ENCODE results near the gene WDR11. TPM values are rescaled to one million over a fixed set of nuclear protein-coding genes. Genes with fewer than 3 reads are reported as not detected.

WDR11 gene
- total RNA-seq, 1 experiment from 2014 or later, result 48.3 TPM

DNA sequence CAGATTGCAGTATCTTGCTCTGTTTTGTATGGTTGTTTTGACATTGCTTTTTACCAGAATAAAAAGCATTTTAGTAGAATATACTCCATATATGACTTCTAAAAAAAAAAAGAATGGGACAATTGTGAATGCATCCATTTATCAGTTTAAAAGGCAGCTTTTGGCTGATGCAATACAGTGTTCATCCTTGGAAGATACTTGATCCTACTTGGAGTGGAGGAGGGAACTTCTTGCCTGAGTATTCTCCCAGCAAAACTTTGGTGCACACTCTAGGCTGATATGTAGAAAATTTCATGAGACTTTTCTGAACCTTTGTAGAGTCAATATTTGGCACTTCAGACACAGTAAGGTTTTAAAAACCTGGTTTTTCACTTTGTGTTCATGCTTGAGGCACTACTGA lies 40.2 kb downstream of the WDR11 start:
- Histone ChIP-seq H3K79me2 (ENCODE audit: insufficient read depth, low read length) (no peaks in the 10 kb centered on the region), H3K9me3 (ENCODE audit: control insufficient read depth in 1 of 2, insufficient read depth in 1 of 2, low read depth in 1 of 2, low read length in 2 of 2) (no peaks in the 10 kb centered on the region), H3K4me2 (ENCODE audit: low read length) (no peak overlapping the region), H2AFZ (ENCODE audit: low read depth, low read length, poor library complexity, severe bottlenecking) (no peak overlapping the region), H3K27ac (ENCODE audit: low read depth, low read length) (no peak overlapping the region), H3K9ac (ENCODE audit: low read length) (no peak overlapping the region), H3K27me3 (ENCODE audit: insufficient read depth, low read length) (no peaks in the 10 kb centered on the region), H3K4me3 (replicated peaks in 1 of 2; ENCODE audit: low read depth in 1 of 2, low read length in 2 of 2) (no peak overlapping the region), H3K4me1 (ENCODE audit: control insufficient read depth in 1 of 2, insufficient read depth in 2 of 2, low read length in 2 of 2) (no peaks in the 10 kb centered on the region), H3K36me3 (ENCODE audit: control insufficient read depth in 1 of 2, insufficient read depth in 2 of 2, low read length in 2 of 2) (peaks cover 9 to 13% of the 10 kb centered on the region in 2 experiments), H3K9me2 (ENCODE audit: insufficient read depth) (no peaks in the 10 kb centered on the region), H4K20me1 (ENCODE audit: insufficient read depth) (no peaks in the 10 kb centered on the region)
- BruUV-seq (replicated peaks), result no TSS peak
- intact Hi-C loops (cut with micrococcal nuclease), result no loop called here
- ChIA-PET CTCF (no interaction called here), POLR2A (no interaction called here), RAD21 (ENCODE audit: low non-redundant PET in 1 of 2, low total read pairs in 2 of 2, uncharacterized antibody in 2 of 2, unreplicated experiment in 2 of 2) (no interaction called here)
- DNase-seq (ENCODE audit: low read depth, low spot score), result no peak
- ATAC-seq, result no peak
- no peak for TF ChIP-seq JUND (IDR thresholded peaks at IDR 0.05)
- TF ChIP-seq EGR1 (IDR thresholded peaks at IDR 0.05; ENCODE audit: low read depth), result no peak
- no peak for TF ChIP-seq POLR2AphosphoS5 (IDR thresholded peaks at IDR 0.05; ENCODE audit: low read depth, low read length)
- no peak for TF ChIP-seq SIN3A (IDR thresholded peaks at IDR 0.05; ENCODE audit: low read depth)
- TF ChIP-seq EZH2 (IDR thresholded peaks at IDR 0.05), result no peak
- TF ChIP-seq, protein P1, sequence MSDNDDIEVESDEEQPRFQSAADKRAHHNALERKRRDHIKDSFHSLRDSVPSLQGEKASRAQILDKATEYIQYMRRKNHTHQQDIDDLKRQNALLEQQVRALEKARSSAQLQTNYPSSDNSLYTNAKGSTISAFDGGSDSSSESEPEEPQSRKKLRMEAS (IDR thresholded peaks at IDR 0.05), result 0 out of 2 replicates have a peak, but pooled peaks have one; percentile 24
- peak; percentile 77 for TF ChIP-seq CEBPB (IDR thresholded peaks at IDR 0.05; ENCODE audit: low read depth)
- TF ChIP-seq POLR2A (IDR thresholded peaks at IDR 0.05; ENCODE audit: borderline replicate concordance, extremely low read depth, insufficient read depth, insufficient read length), result no peak
- TF ChIP-seq, protein P2, sequence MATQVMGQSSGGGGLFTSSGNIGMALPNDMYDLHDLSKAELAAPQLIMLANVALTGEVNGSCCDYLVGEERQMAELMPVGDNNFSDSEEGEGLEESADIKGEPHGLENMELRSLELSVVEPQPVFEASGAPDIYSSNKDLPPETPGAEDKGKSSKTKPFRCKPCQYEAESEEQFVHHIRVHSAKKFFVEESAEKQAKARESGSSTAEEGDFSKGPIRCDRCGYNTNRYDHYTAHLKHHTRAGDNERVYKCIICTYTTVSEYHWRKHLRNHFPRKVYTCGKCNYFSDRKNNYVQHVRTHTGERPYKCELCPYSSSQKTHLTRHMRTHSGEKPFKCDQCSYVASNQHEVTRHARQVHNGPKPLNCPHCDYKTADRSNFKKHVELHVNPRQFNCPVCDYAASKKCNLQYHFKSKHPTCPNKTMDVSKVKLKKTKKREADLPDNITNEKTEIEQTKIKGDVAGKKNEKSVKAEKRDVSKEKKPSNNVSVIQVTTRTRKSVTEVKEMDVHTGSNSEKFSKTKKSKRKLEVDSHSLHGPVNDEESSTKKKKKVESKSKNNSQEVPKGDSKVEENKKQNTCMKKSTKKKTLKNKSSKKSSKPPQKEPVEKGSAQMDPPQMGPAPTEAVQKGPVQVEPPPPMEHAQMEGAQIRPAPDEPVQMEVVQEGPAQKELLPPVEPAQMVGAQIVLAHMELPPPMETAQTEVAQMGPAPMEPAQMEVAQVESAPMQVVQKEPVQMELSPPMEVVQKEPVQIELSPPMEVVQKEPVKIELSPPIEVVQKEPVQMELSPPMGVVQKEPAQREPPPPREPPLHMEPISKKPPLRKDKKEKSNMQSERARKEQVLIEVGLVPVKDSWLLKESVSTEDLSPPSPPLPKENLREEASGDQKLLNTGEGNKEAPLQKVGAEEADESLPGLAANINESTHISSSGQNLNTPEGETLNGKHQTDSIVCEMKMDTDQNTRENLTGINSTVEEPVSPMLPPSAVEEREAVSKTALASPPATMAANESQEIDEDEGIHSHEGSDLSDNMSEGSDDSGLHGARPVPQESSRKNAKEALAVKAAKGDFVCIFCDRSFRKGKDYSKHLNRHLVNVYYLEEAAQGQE (IDR thresholded peaks at IDR 0.05; ENCODE audit: low read depth), result no peak
- TF ChIP-seq, protein P3, sequence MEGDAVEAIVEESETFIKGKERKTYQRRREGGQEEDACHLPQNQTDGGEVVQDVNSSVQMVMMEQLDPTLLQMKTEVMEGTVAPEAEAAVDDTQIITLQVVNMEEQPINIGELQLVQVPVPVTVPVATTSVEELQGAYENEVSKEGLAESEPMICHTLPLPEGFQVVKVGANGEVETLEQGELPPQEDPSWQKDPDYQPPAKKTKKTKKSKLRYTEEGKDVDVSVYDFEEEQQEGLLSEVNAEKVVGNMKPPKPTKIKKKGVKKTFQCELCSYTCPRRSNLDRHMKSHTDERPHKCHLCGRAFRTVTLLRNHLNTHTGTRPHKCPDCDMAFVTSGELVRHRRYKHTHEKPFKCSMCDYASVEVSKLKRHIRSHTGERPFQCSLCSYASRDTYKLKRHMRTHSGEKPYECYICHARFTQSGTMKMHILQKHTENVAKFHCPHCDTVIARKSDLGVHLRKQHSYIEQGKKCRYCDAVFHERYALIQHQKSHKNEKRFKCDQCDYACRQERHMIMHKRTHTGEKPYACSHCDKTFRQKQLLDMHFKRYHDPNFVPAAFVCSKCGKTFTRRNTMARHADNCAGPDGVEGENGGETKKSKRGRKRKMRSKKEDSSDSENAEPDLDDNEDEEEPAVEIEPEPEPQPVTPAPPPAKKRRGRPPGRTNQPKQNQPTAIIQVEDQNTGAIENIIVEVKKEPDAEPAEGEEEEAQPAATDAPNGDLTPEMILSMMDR (IDR thresholded peaks at IDR 0.05 in 2 of 3, conservative IDR thresholded peaks at IDR 0.05 in 1 of 3; ENCODE audit: borderline replicate concordance in 1 of 3, insufficient read depth in 1 of 3, low read depth in 2 of 3, low read length in 2 of 3), result no peak
- no peak for TF ChIP-seq SRF (IDR thresholded peaks at IDR 0.05; ENCODE audit: low read depth)

Data from HCT116 (cell line).